ENCODE measurements around the gene EEFSEC. TPM values are rescaled to one million over a fixed set of nuclear protein-coding genes. Genes with fewer than 3 reads are reported as not detected.

The EEFSEC gene
- total RNA-seq, 1 experiment from 2014 or later: 9.6 TPM

- no peaks in the 10 kb centered on the region for H4K20me1 ChIP-seq (ENCODE audit: low read length)
- H3K4me2 ChIP-seq (ENCODE audit: low read length): no peak overlapping the region
- no peak overlapping the region for H2AFZ ChIP-seq (ENCODE audit: low read length)
- DNase-seq (no peak), ATAC-seq (no peak)
- intact Hi-C loops (cut with micrococcal nuclease): no loop called here
- H3K79me2 ChIP-seq (ENCODE audit: low read length): no peaks in the 10 kb centered on the region
- no peaks in the 10 kb centered on the region for H3K27me3 ChIP-seq (ENCODE audit: low read length)
- no peaks in the 10 kb centered on the region for H3K9me2 ChIP-seq (replicated peaks; ENCODE audit: low read length)
- no peak for TF ChIP-seq EZH2 (IDR thresholded peaks at IDR 0.05; ENCODE audit: low read length, unreplicated experiment)
- no peak for TF ChIP-seq EZH2phosphoT487 (IDR thresholded peaks at IDR 0.05; ENCODE audit: borderline replicate concordance, low read length)
- no peaks in the 10 kb centered on the region for H3K36me3 ChIP-seq (ENCODE audit: low read depth, low read length)
- H3K27ac ChIP-seq (ENCODE audit: low read length): no peak overlapping the region
- POLR2A ChIA-PET (ENCODE audit: unreplicated experiment): no interaction called here
- no peak overlapping the region for H3K4me3 ChIP-seq (ENCODE audit: low read length)
- no TSS peak for BruUV-seq (replicated peaks)
- H3F3A ChIP-seq (ENCODE audit: low read length, unreplicated experiment): no peaks in the 10 kb centered on the region
- no peaks in the 10 kb centered on the region for H3K9me3 ChIP-seq (ENCODE audit: low read length)
- CTCF ChIA-PET: no interaction called here
- H3K9ac ChIP-seq (ENCODE audit: low read length): no peak overlapping the region
- H3K4me1 ChIP-seq (ENCODE audit: insufficient read depth, low read length): peaks cover 7% of the 10 kb centered on the region; the same call in 1 of the 2 replicates
These were observed 200.2 kb downstream of the EEFSEC start for GRCh38 chr3:128353361-128353965.

DNA sequence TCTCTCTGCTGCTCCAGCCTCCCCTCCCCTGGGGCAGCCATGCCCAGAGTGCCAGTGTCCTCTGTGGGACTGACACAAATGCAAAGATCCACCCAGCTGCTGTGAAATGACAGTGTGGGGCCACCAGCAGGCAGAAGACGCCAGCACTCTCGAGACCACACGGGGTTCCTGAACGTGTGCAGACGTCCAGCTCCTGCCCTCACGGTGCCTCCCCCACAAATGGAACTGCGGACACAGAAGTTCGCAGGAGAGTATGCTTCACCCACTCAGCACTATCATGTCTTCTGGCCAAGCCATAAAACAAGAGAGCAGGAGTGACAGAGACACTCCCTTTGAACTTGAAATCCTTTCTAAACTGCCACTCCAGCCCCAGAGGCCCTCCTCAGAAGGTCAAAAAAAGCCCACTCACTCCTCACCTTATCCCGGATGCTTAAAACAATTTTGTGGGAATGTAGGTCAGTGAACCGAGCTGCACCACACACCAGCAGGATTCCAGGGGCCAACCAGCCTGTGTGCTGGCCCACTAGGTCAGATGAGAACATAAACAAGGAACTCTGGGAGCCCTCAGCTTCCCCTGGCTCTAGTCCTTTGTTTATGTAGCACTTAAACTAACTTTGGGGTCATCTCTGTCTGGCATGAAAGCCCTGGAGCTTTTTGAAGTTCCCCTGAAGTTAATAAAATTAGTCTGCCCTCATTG lies 200.9 kb downstream of the EEFSEC start:
- no peak for ATAC-seq
- CTCF ChIA-PET: no interaction called here

More for the DNA sequence above, 200.9 kb downstream of the EEFSEC start:
- H3K9me3 ChIP-seq (ENCODE audit: low read length): no peaks in the 10 kb centered on the region
- DNase-seq: no peak
- H3K36me3 ChIP-seq (ENCODE audit: low read depth, low read length): no peaks in the 10 kb centered on the region
- no peaks in the 10 kb centered on the region for H3F3A ChIP-seq (ENCODE audit: low read length, unreplicated experiment)
- H4K20me1 ChIP-seq (ENCODE audit: low read length): no peaks in the 10 kb centered on the region
- no peak overlapping the region for H2AFZ ChIP-seq (ENCODE audit: low read length)
- H3K4me2 ChIP-seq (ENCODE audit: low read length): no peak overlapping the region
- no peaks in the 10 kb centered on the region for H3K79me2 ChIP-seq (ENCODE audit: low read length)
- no peaks in the 10 kb centered on the region for H3K9me2 ChIP-seq (replicated peaks; ENCODE audit: low read length)
- H3K27me3 ChIP-seq (ENCODE audit: low read length): no peaks in the 10 kb centered on the region
- intact Hi-C loops (cut with micrococcal nuclease): no loop called here
- H3K4me1 ChIP-seq (ENCODE audit: insufficient read depth, low read length): no peaks in the 10 kb centered on the region
- no peak overlapping the region for H3K9ac ChIP-seq (ENCODE audit: low read length)
- POLR2A ChIA-PET (ENCODE audit: unreplicated experiment): no interaction called here
- H3K27ac ChIP-seq (ENCODE audit: low read length): no peak overlapping the region
- BruUV-seq (replicated peaks): no TSS peak
- H3K4me3 ChIP-seq (ENCODE audit: low read length): no peak overlapping the region
- TF ChIP-seq EZH2phosphoT487 (IDR thresholded peaks at IDR 0.05; ENCODE audit: borderline replicate concordance, low read length) (no peak), CTCF (conservative IDR thresholded peaks at IDR 0.05; ENCODE audit: low read depth, low read length) (no peak), EZH2 (IDR thresholded peaks at IDR 0.05; ENCODE audit: low read length, unreplicated experiment) (no peak)

Data from PC-3 (cell line).